ENCODE measurements around the gene LCN2.

GRCh38 chr9:128106940-128107467 lies 42.2 kb upstream of the LCN2 start:
- TF ChIP-seq, protein P1, sequence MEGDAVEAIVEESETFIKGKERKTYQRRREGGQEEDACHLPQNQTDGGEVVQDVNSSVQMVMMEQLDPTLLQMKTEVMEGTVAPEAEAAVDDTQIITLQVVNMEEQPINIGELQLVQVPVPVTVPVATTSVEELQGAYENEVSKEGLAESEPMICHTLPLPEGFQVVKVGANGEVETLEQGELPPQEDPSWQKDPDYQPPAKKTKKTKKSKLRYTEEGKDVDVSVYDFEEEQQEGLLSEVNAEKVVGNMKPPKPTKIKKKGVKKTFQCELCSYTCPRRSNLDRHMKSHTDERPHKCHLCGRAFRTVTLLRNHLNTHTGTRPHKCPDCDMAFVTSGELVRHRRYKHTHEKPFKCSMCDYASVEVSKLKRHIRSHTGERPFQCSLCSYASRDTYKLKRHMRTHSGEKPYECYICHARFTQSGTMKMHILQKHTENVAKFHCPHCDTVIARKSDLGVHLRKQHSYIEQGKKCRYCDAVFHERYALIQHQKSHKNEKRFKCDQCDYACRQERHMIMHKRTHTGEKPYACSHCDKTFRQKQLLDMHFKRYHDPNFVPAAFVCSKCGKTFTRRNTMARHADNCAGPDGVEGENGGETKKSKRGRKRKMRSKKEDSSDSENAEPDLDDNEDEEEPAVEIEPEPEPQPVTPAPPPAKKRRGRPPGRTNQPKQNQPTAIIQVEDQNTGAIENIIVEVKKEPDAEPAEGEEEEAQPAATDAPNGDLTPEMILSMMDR (IDR thresholded peaks at IDR 0.05) = no peak
- no peak for TF ChIP-seq POLR2A (IDR thresholded peaks at IDR 0.05)
